ELF-1 (cell line): ENCODE measurements around the gene TADA3.

Experiments used
- DNase-seq: peaks from one replicate; pipeline ENCODE4 v3.0.0-alpha.2; 2016; ENCODE audit warnings: low read depth, low spot score

The TADA3 gene, protein sequence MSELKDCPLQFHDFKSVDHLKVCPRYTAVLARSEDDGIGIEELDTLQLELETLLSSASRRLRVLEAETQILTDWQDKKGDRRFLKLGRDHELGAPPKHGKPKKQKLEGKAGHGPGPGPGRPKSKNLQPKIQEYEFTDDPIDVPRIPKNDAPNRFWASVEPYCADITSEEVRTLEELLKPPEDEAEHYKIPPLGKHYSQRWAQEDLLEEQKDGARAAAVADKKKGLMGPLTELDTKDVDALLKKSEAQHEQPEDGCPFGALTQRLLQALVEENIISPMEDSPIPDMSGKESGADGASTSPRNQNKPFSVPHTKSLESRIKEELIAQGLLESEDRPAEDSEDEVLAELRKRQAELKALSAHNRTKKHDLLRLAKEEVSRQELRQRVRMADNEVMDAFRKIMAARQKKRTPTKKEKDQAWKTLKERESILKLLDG

DNA sequence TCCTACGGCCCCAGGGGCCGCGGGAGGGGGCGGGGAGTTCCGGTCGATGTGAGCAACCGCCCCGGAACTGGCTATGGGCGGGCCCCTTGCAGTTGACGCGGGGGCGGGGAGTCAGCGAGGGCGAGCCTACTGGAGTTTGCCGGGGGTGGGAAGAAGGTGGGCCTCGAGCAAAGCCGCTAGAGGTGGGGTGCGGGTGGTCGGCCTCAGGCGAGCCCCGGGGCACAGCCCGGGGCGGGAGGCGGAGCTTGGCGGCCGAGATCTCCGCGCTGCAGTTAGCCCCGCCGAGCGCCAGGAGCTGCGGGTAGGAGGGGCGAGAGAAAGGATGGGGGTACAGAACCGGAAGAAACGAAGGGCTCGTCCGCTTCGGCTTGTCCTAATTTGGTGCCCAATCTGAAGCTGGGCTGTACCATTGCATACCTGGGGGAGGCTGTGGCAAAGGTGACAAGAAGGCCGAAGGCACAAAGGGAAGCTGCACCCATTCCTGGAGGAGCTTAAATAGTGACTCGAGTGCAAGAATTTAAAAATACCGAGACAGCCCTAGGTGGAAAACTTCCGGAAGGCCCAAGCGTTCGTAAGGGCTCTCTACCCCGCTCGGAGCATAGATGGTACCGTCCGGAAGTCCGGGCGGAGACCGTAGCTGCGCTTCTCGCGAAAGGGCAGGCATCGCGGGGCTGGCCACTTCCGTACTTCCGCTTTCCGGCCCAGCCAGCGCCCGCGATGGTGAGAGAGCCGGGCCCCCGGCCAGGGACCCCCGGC is at the start of gene TADA3, which contains the start of gene ARPC4:
TADA3 (minus strand) TSS at position 69 of the 756 bp plus-strand sequence. CDS start 1,007 bp downstream, outside the sequence.
ARPC4 (plus strand) TSS at position 678 of the 756 bp plus-strand sequence; CDS start at position 718, 40 bp downstream.
- DNase-seq: peak; percentile 98

DNA sequence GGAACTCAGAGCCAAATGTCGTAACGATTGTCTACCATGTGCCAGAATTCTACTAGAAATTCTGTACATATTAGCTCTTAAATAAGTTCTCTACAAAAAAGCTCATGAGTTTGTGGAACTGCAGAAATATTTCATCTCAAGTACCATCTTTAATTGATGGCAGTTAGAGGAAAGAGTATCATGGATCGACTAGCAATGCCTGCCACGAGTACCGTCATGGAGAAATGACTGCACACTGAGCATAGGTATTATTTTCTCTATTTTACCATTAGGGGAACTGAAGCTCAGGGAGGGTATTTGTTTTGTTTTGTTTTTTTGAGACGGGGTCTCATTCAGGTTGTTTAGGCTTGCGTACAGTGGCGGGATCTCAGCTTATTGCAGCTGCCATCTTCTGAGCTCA is 48.7 kb upstream of the TADA3 start:
- DNase-seq: no peak

DNA sequence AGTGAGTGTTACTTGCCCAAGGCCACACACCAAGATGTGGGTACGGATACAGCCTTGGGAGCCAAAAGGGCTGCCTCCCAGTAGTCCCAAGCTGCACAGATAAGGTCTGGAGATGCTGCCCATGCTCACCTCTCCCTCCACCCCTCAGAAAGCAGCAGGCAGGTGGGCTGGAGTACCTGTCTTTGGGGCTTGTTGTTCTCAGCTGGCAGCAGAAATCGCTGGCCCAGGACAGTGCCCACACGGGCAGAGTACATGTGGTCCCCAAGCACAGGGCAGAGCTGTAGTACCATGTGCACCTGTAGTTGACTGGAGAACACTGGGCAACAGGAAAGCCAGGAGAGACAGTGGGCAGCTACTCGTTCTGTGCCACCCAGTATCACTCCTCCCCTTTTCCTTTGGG is 46.6 kb upstream of the TADA3 start:
- DNase-seq: no peak

DNA sequence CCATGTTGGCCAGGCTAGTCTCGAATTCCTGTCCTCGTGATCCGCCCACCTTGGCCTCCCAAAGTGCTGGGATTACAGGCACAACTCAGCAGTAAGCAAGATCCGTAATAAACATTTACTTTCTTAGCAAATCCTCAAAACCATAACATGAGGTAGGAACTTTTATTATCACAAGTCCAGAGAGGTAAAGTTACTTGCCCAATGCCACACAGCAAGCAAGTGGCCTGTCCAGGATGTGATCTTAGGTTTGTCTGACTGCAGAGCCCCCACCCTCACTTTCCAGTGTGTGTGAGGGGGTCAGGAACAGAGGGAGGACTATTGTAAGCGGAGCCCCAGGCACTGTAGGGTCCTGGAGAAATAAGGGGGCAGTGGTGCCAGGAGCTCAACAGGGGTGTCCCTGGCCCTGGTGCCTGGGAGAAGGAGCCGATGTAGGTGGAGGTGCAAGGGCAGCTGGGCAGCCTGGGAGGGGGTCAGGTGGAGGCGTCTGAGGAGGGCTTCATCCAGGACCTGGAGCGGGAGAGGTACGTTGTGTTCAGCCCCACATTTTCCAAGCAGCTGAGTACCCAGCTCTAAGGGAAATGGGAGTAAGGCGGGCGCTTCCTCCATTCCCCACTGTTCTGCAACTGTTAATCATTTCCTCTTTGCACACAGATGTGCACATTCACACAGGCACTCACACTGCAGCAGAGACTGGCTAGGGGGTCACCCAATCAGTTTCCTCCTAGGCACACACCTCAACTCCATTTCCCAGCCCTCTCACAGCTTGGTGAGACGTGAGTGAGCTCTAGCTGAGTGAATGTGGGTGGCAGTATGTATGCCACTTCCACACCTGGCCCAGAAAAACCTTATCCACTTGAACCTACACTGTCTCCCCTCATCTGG is 45.7 kb upstream of the TADA3 start:
- DNase-seq: no peak

GRCh38 chr3:9834520-9835380 is 42.5 kb upstream of the TADA3 start:
- DNase-seq: no peak

- DNase-seq: no peak
Measured at GRCh38 chr3:9833078-9833477, 40.8 kb upstream of the TADA3 start.

DNA sequence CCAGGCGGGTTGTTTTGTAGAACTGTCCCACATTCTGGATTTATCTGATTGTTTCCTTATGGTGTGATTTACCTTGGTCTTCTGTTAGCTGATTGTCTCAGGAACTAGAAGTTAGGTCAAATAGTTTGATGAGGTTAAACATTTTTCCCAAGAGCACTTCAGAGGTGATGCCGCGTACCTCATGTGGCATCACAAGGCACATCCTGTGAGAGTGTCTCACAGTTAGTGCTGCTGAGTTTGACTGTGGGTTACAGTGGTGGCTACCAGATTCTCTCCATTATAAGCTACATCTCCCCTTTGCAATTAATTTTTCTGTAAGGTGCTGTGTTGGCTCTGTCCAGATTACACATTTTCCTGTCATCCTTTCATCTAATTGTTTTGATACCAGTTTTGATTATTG is 39.0 kb upstream of the TADA3 start:
- no peak for DNase-seq

DNA sequence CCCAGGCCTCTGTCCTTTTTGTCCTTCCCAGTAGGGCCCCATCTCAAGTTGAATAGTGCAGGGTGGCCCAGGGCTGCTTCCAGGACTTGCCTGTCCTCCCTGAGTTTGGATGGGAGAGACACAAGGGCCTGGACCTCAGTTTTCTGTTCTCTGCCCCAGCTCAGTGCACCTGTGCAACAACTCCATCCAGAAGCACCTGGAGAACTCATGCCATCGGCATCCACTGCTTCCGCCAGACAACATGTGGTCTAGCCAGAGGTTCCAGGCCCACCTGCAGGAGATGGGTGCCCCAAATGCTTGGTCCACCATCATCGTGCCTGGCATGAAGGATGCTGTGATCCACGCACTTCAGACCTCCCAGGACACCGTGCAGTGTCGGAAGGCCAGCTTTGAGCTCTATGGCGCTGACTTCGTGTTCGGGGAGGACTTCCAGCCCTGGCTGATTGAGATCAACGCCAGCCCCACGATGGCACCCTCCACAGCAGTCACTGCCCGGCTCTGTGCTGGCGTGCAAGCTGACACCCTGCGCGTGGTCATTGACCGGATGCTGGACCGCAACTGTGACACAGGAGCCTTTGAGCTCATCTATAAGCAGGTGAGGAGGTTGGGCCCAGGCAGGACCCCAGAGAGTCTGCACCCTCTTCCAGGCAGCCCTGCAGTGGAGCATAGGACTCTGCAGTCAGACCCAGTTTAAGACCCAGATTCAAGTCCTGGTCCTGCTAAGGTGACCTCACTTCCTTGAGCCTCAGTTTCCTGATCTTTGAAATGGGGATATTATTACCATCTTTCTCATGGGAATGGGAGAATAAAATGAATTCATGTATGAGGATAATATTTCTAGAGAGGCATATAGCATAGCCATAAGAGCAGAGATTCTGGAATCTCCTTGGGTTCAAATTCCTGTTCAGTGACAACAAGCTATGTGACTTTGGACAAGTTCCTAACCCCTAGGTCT is 36.8 kb upstream of the TADA3 start:
- no peak for DNase-seq

DNA sequence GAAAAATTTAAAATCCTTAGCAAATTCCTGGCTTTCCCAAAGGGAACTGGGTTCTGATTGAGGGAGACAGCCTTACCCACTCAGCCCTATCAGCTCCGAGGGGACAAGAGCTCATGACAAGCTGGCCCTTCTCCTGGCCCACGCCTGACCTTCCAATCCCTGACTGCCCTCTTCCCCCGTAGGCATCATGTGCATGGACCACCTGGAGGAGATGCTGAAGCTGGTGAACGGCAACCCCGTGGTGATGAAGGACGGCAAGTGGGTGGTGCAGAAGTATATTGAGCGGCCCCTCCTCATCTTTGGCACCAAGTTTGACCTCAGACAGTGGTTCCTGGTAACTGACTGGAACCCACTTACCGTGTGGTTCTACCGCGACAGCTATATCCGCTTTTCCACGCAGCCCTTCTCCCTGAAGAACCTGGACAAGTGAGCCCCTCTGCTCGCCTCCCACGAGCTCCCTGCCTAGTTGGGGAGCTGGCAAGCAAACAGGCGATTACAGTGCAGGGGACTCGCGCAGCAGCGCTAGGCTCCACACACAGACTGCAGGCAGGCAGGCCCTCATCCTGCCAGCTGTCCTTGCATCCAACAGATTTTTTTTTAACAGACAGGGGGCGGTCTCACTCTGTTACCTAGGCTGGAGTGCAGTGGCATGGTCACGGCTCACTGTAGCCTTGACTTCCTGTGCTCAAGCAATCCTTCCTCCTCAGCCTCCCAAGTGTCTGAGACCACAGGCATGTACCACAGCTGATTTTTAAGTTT is 34.7 kb upstream of the TADA3 start:
- peak; percentile 82 for DNase-seq

- DNase-seq: no peak
Measured at GRCh38 chr3:9825451-9826040, 33.3 kb upstream of the TADA3 start.

DNA sequence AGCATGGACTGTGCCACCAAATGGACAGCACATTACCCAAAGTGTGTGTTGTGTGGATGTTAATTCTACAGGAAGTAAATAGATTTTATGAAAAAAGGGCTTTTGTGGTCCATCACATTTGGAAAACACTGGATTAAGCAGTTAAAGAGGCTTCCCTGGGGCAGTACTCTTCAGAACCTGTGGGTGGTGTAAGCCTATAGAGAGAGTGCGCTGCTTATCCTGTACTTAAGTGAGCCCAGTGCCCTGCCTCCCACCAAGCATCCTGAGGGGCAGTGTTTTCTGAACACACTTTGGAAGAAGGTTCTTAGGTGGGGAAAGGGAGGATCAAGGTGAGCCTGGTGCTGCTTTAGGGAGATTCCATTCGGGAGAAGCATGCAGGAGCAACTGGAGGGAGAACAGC is 28.7 kb upstream of the TADA3 start:
- DNase-seq: peak; percentile 39

- DNase-seq: no peak
Measured at GRCh38 chr3:9820543-9820942, 28.3 kb upstream of the TADA3 start.

DNA sequence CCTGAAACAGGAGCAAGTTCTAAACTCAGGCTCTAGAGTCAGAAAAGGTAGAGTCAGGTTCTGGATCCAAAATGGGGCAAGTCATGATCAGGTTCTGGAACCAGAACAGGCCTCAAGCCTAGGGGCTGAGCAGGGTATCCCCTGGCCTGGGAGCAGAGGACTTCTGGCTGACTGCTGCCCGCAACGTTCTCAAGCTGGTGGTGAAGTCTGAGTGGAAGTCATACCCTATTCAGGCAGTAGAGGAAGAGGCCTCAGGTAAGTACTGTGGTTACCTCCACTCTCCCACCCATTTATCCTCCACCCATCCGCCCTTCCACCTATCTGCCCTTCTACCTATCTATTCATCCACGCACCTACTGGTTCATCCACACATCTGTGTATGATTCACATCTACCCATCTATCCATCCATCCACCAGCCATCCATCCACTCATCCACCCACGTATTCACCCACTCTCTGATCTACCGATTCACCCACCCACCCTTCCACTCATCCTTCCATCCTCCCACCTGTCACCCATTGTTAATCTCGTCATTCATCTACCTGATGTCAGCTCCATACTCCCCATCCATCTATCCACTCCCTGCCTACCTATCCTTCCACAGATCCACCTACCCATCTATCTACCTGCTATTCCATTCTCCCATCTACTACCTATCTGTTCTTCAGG is 26.5 kb upstream of the TADA3 start:
- no peak for DNase-seq

- no peak for DNase-seq
Measured at GRCh38 chr3:9817436-9817835, 25.2 kb upstream of the TADA3 start.

GRCh38 chr3:9815986-9816385 is 23.7 kb upstream of the TADA3 start:
- no peak for DNase-seq

- DNase-seq: no peak
Measured at GRCh38 chr3:9812870-9813483, 20.7 kb upstream of the TADA3 start.

DNA sequence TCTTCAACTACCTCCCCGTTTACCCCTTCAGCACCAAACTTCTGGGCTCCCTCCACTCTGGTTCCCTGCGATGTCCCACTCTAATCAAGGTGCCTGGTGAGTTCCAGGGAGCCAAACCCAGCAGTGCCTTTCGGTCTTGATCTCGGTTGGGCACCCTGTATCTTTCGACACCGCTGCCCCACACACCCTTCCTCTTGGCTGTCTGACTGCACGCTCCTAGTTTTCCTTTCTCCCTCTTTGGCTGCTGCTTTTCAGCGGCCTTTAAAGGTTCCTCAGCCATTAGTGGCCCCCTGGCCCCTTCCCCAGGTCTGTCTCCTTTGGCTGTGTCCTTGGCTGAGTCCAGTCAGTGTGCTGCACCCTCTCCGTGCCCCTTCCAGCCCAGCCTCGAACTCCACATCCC is 18.6 kb upstream of the TADA3 start:
- no peak for DNase-seq

DNA sequence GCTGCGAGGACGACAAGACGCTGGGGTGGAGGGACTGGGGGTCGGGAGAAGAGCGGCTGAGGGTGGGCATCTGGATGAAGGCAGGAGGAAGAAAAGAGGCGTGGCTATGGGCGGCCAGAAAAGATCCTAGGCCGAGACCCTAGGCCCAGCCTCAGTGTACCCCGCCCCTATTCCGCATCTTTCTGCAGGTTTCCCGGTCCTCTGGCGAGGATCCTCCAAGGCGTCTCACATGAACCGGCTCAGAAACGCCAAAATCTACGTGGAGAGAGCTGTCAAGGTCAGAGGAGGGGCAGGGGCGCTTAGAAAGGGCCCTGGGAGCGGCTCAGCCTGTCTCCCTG is 18.1 kb upstream of the TADA3 start:
- DNase-seq: no peak
